Umbilical cord (tissue), 2 donors: Measurements from ENCODE around the gene HEG1. TPM values are rescaled to one million over a fixed set of nuclear protein-coding genes. Genes with fewer than 3 reads are reported as not detected.
"Not testable (repeated sequence)": the region's sequence is repeated elsewhere in the genome, so short reads cannot be mapped to it uniquely, and the experiment has no call there.

ENCODE experiments used
- DNase-seq: peaks from one replicate; pipeline ENCODE4 v3.0.0-alpha.2; 2015; ENCODE audit warnings: low spot score
- total RNA-seq: library from RNA; depleted of rRNA; stranded (reverse); fragments of >200 nt; gene quantifications from one replicate; pipeline ENCODE4 v1.2.3, GENCODE V29; 2014; ENCODE audit warnings: low replicate concordance; ENCODE audit not compliant: insufficient read depth

HEG1 gene, protein sequence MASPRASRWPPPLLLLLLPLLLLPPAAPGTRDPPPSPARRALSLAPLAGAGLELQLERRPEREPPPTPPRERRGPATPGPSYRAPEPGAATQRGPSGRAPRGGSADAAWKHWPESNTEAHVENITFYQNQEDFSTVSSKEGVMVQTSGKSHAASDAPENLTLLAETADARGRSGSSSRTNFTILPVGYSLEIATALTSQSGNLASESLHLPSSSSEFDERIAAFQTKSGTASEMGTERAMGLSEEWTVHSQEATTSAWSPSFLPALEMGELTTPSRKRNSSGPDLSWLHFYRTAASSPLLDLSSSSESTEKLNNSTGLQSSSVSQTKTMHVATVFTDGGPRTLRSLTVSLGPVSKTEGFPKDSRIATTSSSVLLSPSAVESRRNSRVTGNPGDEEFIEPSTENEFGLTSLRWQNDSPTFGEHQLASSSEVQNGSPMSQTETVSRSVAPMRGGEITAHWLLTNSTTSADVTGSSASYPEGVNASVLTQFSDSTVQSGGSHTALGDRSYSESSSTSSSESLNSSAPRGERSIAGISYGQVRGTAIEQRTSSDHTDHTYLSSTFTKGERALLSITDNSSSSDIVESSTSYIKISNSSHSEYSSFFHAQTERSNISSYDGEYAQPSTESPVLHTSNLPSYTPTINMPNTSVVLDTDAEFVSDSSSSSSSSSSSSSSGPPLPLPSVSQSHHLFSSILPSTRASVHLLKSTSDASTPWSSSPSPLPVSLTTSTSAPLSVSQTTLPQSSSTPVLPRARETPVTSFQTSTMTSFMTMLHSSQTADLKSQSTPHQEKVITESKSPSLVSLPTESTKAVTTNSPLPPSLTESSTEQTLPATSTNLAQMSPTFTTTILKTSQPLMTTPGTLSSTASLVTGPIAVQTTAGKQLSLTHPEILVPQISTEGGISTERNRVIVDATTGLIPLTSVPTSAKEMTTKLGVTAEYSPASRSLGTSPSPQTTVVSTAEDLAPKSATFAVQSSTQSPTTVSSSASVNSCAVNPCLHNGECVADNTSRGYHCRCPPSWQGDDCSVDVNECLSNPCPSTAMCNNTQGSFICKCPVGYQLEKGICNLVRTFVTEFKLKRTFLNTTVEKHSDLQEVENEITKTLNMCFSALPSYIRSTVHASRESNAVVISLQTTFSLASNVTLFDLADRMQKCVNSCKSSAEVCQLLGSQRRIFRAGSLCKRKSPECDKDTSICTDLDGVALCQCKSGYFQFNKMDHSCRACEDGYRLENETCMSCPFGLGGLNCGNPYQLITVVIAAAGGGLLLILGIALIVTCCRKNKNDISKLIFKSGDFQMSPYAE (N-terminal part only)
- 33.9 TPM for total RNA-seq

DNA sequence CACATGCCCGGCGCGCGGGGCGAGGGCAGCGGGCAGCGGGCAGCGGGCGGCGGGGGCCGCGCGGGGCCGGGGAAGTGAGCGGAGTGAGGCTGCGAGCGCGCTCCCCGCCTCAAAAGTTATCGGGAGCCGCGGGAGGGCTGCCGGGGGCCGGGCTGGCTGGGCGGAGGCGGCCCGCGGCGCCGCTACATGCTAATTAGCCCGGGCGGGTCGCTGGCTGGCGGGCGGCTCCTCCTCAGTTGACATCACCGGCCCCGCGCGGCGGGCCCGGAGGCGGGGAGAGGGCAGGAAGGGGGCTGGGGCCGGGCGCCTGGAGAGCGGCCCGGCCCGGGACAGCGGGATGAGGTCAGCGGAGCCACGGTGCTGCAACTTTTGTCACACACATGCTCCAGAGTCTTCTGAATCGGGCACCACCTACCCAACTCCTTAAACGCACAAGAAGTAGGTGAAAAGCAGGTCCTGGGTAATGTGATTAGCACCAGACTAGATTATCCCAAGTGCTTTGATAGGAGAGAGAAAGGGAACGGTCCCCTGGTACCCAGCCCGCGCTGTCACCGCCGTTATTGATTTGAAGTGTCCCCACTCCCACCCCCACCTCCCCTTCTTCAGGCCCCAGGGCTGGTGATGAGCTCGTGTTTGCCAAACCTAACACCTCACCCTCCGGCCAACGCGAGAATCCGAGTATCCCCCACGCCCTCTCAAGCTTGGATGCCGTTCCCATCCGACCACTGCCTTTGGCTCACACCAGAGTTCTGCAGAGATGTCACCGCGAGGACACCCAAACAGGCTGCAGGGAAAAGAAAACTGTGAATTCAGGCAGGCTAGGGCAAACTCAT lies at the start of gene HEG1:
HEG1 (minus strand) TSS at position 85 of the 833 bp plus-strand sequence. CDS start 107 bp downstream, outside the sequence.
- peak; percentile 91 for DNase-seq

DNA sequence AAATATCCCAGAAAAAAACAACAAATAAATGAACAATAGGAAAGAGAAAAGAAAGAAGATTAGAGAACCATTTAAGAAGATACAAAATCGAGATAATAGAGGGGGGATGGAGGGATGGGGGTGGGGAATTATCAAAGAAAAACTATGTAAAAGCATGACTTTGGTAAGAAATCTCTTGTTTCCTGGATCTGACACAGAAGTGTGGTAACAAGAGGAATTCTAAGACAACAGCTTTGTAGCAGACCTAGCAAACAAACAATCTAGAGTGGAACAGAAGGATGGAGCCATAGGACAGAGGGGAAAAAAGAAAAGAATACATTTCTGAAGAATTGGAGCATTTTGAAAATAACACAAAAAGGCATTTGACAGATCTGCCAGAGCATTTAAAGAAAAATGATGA lies 49.3 kb upstream of the HEG1 start:
- DNase-seq = no peak

DNA sequence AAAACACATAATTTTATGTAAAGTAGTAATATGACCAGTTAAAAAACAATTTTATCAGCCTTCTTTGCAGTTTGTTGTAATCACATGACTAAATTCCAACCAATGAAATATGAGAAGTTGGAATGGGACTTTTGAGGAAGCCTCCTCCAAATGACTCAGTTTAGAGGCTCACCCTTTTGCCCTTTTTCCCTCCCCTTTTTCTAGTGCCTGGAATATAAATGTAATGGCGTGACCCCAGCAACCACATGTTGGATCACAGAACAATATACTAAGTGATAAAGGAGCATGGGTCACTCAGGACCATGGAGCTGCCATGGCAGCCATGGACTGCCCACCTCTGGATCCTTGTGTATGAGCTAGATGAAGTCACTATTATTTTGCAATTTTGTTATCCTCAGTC lies 48.8 kb upstream of the HEG1 start:
- DNase-seq = no peak

DNA sequence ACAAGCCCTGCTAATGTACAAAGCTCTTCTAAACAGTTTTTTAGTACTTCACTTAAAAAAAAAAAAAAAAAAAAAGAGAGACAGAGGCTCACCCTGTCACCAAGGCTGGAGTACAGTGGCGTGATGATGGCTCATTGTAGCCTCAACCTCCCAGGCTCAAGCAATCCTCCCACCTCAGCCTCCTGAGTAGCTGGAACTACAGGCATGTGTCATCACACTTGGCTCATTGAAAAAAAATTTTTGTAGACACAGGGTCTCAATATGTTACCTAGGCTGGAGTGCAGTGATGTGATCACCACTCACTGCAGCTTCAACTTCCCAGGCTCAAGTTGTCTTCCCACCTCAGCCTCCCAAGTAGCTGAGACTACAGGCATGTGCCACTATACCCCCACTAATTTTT lies 47.6 kb upstream of the HEG1 start:
- DNase-seq = no peak

DNA sequence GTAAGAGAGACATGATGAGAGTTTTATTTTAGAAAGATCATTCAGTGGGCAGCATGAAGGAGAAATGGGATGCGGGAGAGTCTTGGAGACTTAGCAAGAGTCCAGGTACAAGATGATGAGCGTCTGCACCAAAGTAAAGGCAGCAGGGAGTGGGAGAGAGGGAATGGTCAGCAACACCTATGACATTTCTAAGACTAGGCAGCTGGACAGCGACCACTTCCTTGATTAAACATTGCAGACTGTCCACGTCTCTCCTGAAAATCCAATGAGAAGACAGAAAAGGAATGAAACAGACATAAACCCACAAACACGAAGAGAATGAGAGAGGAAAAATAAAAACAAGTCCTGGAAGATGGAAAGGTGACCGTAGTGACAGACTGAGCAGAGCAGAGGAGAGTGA lies 46.7 kb upstream of the HEG1 start:
- no peak for DNase-seq

DNA sequence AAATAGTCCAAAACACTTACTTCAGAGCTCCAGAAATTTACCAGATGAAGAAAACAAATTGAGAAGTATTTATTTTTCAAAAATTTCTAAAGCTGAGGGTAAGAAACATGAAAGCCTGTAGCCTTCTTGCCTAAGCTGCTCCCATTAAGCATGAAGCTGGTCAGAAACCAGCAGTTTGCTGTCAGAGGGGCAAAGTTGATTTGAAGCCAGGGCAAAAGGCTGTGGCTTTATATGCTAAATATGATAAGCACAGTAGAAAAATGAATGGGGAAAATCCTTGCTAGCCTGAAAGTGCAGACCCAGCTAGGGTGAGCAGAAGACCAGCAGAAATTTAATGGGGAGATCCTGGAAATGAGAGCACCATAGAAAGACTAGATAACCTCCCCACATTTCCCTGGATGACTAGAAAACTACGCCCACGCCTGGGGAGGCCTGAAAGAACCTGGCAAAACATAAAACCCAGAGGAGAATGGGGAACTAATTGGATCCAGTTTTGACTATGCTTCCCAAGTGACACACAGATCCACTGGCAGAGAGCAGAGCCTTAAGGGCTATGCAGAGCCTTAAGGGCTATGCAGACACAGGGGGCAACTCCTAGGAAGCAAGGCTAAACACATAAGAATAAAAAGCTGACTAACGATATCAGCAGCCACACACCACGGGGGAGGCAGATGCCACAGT lies 43.0 kb upstream of the HEG1 start:
- no peak for DNase-seq

DNA sequence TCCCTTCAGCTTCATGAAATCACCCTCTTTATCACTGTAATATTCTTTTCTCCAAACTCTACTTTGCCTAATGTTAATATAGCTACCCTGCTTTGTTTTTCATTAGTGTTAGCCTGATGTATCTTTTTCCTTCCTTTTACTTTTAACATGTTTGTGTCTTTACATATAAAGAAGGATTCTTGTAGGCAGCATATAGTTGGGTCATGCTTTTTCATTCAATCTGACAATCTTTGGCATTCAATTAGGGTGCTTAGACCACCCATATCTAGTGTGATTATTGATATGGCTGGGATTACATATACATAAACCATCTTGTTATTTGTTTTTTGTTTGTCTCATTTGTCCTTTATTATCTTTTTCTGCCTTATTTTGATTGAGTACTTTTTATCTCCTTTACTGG lies 34.9 kb upstream of the HEG1 start:
- DNase-seq = no peak

DNA sequence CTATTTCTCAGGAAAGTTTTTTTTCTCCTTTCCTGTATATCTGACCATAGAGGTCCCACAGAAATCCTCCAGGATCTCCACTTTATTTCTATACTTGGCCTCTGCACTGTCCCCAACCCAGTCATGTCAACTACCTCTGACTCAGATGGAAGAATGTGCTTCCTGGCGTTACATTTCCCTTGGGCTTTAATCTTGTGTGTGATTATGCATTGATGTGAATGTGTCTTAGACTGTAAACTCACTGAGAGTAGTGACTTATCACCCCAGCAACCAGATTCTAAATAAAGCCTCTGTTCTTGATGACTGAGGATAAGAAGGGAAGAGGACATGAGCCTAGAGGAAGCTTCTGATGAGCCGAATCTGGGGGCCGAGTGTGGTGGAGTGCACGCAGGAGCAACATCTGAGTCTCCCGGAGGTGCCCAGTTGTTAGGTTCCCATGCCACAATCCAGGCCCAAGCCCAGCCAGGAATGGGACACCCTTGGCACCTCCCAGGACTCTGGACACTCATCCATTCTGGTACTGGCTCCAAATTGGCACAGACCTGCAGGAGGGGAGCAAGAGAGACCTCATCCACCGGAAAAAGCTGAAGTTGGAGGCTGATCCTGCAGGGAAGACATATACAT lies 32.1 kb upstream of the HEG1 start:
- DNase-seq = no peak

DNA sequence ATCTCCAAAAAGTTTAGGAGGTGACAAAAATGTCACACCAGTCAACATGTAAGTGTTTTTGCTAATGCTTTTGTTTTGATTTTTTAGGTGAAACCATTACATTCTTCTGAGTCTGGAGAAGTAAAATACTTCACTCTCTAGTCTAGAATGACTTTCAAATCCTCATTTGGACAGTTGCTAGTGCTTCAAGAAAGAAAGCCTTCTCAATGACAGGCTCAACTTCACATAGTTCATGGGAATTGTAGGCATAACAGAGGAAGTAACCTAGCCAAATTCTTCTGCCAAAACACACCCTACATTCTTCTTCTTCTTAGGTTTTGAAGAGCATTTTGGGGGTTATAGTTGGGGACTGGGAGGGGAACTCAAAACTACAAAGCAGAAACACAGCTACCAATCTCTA lies 29.4 kb upstream of the HEG1 start:
- no peak for DNase-seq

DNA sequence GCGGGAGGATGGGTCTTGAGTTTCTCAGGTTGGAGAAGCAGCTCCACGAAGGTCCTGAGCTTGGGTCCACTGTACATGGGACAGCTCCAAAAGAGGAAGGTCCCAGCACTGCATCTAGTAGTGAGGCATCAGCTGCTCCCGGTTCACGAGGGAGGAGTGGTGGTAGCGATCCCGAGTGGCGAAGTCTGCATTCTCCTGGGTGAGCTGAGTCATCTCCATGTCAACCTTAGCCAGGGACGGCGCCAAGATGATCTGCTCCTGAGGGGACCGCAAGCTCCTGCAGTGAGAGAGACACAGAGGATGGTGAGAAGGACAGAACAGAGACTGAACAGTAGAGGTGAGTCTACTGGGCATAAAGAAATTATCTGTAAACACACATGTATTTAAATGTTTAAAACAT lies 28.0 kb upstream of the HEG1 start:
- DNase-seq = no peak

DNA sequence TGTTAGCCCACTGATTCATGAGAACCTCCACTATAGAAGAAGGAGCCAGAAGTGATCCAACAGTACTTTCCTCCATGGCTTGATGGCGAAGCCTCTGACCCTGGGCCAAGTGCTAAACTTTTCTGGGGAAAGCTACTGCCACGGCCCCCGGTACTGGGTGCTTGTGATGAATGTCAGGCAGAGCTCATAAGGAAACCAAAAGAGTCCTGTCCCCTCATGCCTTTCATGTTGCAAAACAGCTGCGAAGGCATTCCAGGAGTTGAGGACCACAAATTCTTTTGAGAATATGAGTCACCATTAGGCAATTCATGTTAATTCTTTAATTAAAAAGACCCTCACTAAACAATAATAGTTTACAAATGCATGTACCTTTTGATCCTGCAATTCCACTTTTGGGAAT lies 26.5 kb upstream of the HEG1 start:
- not testable (repeated sequence) for DNase-seq

DNA sequence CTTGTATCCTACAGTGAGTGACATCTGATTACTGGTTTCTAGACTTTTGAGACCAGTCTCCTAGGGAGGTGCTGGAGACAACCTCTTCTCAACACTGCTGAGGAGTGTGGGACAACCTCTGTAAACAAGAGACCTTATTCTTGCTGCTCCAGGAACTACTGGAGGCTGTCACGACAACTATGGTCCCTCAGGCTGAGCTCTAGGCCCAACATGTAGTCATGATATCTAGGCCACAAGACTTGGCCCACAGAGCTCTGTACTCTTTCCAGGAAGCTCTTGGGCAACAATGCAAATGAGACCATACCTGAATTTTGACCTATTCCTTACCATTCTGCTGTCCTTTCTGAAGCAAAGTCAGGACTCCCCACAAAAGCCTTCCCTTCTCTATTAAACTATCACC lies 24.3 kb upstream of the HEG1 start:
- no peak for DNase-seq

DNA sequence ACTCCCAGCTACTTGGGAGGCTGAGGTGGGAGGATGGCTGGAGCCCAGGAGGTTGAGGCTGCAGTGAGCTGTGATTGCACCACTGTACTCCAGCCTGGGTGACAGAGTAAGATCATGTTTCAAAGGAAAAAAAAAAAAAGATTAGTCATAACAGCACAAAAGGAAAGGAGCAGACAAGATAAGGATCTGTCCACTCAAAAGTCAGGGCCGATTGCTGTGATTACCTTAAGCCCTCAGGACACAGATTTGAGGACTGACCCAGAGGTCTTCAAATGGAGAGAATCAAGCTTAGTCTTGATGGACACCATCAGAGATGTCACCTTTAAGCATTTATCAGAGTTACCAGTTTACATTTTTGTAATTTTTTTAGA lies 23.9 kb upstream of the HEG1 start:
- DNase-seq = no peak

DNA sequence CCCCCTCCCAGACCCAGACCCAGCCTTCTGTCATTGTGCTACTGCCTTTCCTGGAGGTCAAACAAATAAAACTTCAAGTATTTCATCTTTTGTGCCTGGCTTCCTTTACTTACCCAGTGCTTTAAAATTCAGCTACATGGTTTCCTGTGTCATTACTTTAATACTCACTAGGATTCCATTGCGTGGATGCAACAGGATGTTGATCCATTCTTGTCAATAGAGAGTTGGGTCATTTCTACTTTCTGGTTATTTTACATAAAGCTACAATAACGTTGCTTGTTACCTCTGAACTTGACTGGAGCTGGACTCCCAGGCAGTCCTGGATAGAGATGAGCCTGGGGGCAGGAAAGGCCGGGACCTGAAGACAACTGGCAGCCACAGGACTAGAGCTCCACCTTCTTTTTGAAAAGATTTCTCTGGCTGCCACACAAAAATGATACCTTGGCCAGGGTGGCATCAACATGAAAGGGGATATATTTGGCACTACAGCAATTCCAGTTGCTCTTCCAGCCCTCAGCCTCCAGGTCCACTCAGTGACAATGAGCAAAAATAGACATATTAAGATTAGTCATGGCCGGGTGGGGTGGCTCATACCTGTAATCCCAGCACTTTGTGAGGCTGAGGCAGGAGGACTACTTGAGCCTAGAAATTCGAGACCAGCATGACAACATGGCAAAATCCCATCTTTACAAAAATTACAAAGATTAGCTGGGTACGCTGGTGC lies 23.3 kb upstream of the HEG1 start:
- no peak for DNase-seq

DNA sequence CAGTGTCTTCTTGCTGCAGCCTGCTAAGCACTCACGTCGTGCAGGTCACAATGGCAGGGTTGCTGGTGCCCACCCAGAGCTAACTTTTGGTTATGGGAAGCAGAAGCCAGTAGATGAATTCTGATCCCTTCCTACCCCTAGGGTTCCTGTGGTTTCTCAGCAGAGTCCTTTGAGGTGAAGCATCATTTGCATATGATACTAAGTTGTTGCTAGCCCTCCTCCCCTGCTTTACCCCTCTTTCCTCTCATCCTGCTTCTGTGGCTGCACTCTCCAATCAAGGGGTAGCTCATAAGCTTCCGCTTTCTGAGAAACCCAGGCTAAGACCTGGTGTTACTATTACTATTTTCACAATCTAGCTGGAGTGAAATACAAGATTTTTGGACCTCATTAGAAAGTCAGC lies 22.1 kb upstream of the HEG1 start:
- no peak for DNase-seq

DNA sequence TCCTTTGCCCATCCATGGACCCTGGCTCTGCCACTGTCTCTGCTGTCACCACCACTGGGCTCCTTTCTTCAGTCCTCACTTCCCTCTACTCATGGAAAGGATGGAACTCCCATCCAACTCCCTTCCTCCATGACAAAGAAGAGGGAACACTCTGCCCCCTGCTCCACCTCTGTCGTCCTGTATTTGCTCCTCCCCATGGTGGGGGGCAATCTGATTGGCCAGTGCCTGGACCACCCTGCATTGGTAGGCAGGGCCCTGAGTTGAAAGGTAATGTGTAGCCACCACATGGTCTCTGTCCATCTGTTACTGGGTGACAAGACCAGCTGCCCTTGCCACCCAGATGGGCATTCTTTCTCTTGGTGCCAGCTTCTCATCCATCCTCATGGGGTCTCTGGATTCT lies 20.7 kb upstream of the HEG1 start:
- DNase-seq = no peak

DNA sequence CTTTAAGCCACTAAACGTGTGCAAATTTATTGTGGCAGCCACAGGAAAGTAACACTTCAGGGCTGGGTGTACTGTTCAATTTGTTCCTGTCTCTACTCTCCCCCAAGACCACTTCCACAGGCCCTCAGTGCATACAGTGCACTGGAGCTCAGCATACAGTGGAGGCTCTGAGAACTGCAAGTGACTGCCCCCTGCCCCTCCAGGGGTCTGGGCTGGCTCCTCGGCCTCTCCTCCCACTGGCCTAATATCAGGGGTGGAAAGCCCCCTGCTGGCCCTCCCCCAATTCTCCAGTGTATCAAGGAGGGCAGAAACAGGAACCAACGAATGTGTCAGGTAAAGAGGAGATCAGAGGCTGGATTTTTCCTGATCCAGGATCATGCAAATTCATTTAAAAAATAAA lies 19.9 kb upstream of the HEG1 start:
- no peak for DNase-seq

DNA sequence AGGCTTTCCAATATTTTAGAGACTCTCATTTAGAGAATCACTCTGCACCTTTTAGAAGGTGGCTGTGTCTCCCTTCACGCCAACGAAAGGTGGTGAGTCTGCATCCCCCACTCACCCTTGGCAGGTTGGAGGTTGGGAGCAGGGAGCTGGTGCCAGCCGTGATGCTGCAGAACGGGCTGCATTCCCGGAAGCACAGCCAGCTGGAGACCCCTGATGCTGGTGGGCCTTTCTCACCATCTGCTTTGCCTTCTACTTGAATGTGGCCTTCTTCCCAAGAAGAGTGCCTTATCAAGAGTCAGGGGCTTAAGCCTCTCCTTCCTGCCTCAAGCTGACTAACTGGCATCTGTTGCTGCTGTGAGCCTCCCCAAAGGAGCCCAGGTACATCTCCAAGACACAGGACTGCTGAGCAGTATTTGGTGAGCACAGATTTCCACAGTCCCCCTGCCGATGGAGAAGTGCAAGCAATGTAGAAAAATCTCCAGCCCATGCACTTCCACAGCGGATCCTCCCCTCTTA lies 17.7 kb upstream of the HEG1 start:
- no peak for DNase-seq

DNA sequence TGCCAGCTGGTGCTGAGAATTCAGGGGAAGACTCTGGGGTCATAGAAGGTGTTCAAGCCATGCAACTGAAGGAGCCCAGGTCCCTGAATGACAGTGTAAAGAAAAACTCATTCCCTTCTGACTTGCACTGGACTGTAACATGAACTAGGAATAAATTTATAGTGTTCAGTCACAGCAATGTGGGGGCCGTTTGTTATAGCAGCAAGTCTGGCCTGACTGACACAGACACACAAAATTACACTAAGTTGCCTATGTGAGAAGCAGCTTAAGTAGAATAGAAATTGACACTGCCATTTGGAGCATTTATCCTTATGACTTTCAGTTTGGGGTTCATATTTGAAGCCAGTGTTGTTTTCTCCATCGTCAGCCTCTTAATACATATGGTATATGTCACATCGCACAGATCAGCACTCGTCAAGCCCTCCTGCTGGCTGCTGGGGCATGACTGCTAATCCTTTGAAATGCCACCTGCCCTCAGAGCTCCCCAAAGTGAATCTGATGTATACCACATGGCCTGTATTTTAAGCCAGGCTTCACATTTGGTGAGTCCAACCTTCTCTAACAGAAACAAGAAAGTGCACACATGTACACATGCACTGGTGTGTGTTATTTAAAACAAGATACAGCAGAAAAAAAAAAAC lies 17.1 kb upstream of the HEG1 start:
- peak; percentile 91 for DNase-seq
